ENCODE measurements around the gene LOXL1. TPM values are rescaled to one million over a fixed set of nuclear protein-coding genes. Genes with fewer than 3 reads are reported as not detected.
A peak's percentile ranks its signal among the peaks of the same experiment; 100 is the strongest.

Gene LOXL1
- total and polyA plus RNA-seq, 2 donors (not counting 1 experiment from before 2014, with no cell fraction given): 0.21 to 0.49 TPM

DNA sequence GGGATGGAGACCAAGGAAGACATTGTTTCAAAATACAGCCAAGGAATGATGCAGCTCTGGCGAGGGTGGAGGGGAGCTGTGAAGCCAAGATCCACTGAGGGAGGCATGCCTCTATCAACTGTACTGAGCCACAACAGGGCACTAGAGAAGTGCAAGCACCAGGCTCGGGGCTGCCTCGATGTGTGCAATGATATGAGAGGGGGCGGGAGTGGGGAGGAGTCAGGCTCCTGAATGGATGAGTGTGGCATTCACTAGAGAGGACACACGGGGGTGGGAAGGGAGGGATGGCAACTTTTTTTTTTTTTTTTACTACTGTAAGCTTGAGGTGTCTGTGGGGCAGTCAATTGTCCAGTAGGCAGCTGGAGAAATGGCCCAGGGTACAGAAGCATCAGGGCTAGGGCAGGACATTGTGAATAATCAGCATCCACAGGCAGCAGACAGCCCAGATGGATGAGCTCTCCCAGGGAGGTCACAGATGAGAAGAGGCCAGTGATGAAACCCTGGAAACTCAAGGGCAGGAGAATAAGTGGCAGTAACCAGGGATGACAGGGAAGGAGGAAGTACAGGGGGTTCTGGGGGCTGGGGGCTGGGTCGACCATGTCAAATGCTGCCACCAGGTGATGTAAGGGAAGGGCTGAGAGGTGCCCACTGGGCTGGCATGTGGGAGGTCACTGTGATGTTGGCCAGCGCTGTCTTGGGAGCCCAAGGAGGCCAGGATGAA lies 60.0 kb downstream of the LOXL1 start:
- peaks cover 62% of the 10 kb centered on the region for H3K4me1 Mint-ChIP-seq
- Histone ChIP-seq H3K79me2 (ENCODE audit: control insufficient read depth, insufficient read depth, low read length) (peaks cover 12% of the 10 kb centered on the region), H4K20me1 (ENCODE audit: control insufficient read depth, insufficient read depth, low read length, poor library complexity, severe bottlenecking) (no peaks in the 10 kb centered on the region), H3K4me2 (replicated peaks; ENCODE audit: low read depth, low read length, poor library complexity, severe bottlenecking) (no peak overlapping the region), H3K9me3 (ENCODE audit: control extremely low read depth in 1 of 3, control insufficient read depth in 2 of 3, insufficient read depth in 1 of 3, low read length in 2 of 3) (no peaks in the 10 kb centered on the region), H3K4me1 (ENCODE audit: control insufficient read depth in 2 of 2, insufficient read depth in 2 of 2, low read length in 2 of 2) (peaks cover 46 to 60% of the 10 kb centered on the region in 2 donors), H3K36me3 (replicated peaks in 1 of 2; ENCODE audit: control extremely low read depth in 1 of 2, control insufficient read depth in 1 of 2, extremely low read depth in 1 of 2, insufficient read depth in 2 of 2, low read length in 1 of 2) (no peaks in the 10 kb centered on the region), H2AFZ (ENCODE audit: insufficient read depth, low read depth, low read length, poor library complexity, severe bottlenecking) (no peak overlapping the region), H3K9ac (ENCODE audit: low read length) (no peak overlapping the region), H3K27ac (ENCODE audit: low read length in 2 of 2) (no peak overlapping the region), H3K27me3 (replicated peaks in 1 of 4; ENCODE audit: control extremely low read depth in 1 of 4, control insufficient read depth in 3 of 4, insufficient read depth in 4 of 4, low read length in 3 of 4) (no peaks in the 10 kb centered on the region), H3K4me3 (ENCODE audit: control extremely low read depth in 1 of 5, extremely low read depth in 1 of 5, insufficient read depth in 1 of 5, low read depth in 2 of 5, low read length in 4 of 5) (no peak overlapping the region)
- H3K9me3 Mint-ChIP-seq (ENCODE audit: insufficient read depth): no peaks in the 10 kb centered on the region
- intact Hi-C loops (cut with micrococcal nuclease): no loop called here
- ChIA-PET CTCF (interaction anchor here (0.8 to 1.4 kb wide), 3 partner anchors 8 to 63 kb away, joined by 3 to 4 read pairs (median 4); partner anchors contain the start of gene PML), POLR2A (interaction anchor here (0.7 kb wide), 1 partner anchor 28 kb away, joined by 8 read pairs; no protein-coding TSS in a partner anchor)
- TF ChIP-seq EZH2 (IDR thresholded peaks at IDR 0.05; ENCODE audit: borderline replicate concordance, insufficient read depth, low read depth, low read length, poor library complexity, severe bottlenecking) (no peak), CTCF (IDR thresholded peaks at IDR 0.05) (no peak)
- no peak overlapping the region for H3K4me3 Mint-ChIP-seq
- 70% methylated on average over 7 of the region's 7 CpGs for WGBS (ENCODE audit: insufficient coverage)
- no peaks in the 10 kb centered on the region for H3K27me3 Mint-ChIP-seq
- DNase-seq: no peak
- ATAC-seq (ENCODE audit: low read depth): no peak
- peak overlapping the region; percentile 20 for H3K27ac Mint-ChIP-seq

DNA sequence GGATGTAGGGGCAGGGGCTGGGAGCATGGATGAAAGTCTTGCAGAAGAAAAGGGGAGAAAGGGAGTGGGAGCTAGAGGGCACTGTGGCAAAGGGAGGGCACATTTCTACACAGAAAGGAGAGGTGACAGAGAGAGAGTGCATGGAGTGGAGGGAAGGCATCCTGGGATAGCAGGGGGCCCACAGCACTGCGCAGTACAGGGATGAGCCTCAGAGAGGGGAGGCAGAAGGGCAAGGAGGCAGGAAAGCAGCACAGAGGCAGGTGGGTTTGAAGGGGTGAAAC lies 60.5 kb downstream of the LOXL1 start:
- H3K9me3 Mint-ChIP-seq (ENCODE audit: insufficient read depth): no peaks in the 10 kb centered on the region
- Histone ChIP-seq H3K9ac (ENCODE audit: low read length) (no peak overlapping the region), H3K4me1 (ENCODE audit: control insufficient read depth in 2 of 2, insufficient read depth in 2 of 2, low read length in 2 of 2) (peaks cover 51 to 61% of the 10 kb centered on the region in 2 donors), H3K4me2 (replicated peaks; ENCODE audit: low read depth, low read length, poor library complexity, severe bottlenecking) (no peak overlapping the region), H2AFZ (ENCODE audit: insufficient read depth, low read depth, low read length, poor library complexity, severe bottlenecking) (no peak overlapping the region), H3K79me2 (ENCODE audit: control insufficient read depth, insufficient read depth, low read length) (peaks cover 14% of the 10 kb centered on the region), H3K27ac (ENCODE audit: low read length in 2 of 2) (no peak overlapping the region), H3K4me3 (ENCODE audit: control extremely low read depth in 1 of 5, extremely low read depth in 1 of 5, insufficient read depth in 1 of 5, low read depth in 2 of 5, low read length in 4 of 5) (no peak overlapping the region), H3K27me3 (replicated peaks in 1 of 4; ENCODE audit: control extremely low read depth in 1 of 4, control insufficient read depth in 3 of 4, insufficient read depth in 4 of 4, low read length in 3 of 4) (no peaks in the 10 kb centered on the region), H4K20me1 (ENCODE audit: control insufficient read depth, insufficient read depth, low read length, poor library complexity, severe bottlenecking) (no peaks in the 10 kb centered on the region), H3K36me3 (replicated peaks in 1 of 2; ENCODE audit: control extremely low read depth in 1 of 2, control insufficient read depth in 1 of 2, extremely low read depth in 1 of 2, insufficient read depth in 2 of 2, low read length in 1 of 2) (no peaks in the 10 kb centered on the region), H3K9me3 (ENCODE audit: control extremely low read depth in 1 of 3, control insufficient read depth in 2 of 3, insufficient read depth in 1 of 3, low read length in 2 of 3) (no peaks in the 10 kb centered on the region)
- intact Hi-C loops (cut with micrococcal nuclease): no loop called here
- TF ChIP-seq EZH2 (IDR thresholded peaks at IDR 0.05; ENCODE audit: borderline replicate concordance, insufficient read depth, low read depth, low read length, poor library complexity, severe bottlenecking): no peak
- TF ChIP-seq CTCF (IDR thresholded peaks at IDR 0.05): no peak
- no peaks in the 10 kb centered on the region for H3K27me3 Mint-ChIP-seq
- H3K4me3 Mint-ChIP-seq: no peak overlapping the region
- peaks cover 61% of the 10 kb centered on the region for H3K4me1 Mint-ChIP-seq
- ATAC-seq (ENCODE audit: low read depth): no peak
- peak overlapping the region; percentile 32 for H3K27ac Mint-ChIP-seq
- ChIA-PET CTCF (interaction anchor here (1.3 kb wide), 1 partner anchor 15 kb away, joined by 3 read pairs; no protein-coding TSS in a partner anchor), POLR2A (no interaction called here)
- DNase-seq: no peak
- 100% methylated on average over 1 of the region's 1 CpG for WGBS (ENCODE audit: insufficient coverage)

Data from B cell (primary cell).